WERI-Rb-1 (cell line): Measurements from ENCODE around the gene TIE1.

Experiments
- DNase-seq: peaks from one replicate; pipeline ENCODE4 v3.0.0-alpha.2; 2020
- H3K27ac ChIP-seq: fragments of 250-450 bp; sonication (Bioruptor Pico); 2 replicates; pipeline ENCODE4 v1.5.1; 2020; ENCODE audit warnings: mild to moderate bottlenecking, moderate library complexity
- H3K27me3 ChIP-seq: fragments of 250-450 bp; sonication (Bioruptor Pico); 2 replicates; pipeline ENCODE4 v1.5.1; 2021; ENCODE audit warnings: mild to moderate bottlenecking, low read depth, moderate library complexity; ENCODE audit not compliant: insufficient read depth, severe bottlenecking
- H3K36me3 ChIP-seq: fragments of 250-450 bp; sonication (Bioruptor Pico); 2 replicates; pipeline ENCODE4 v1.5.1; 2020; ENCODE audit warnings: mild to moderate bottlenecking, moderate library complexity
- H3K4me3 ChIP-seq: 2 replicates; pipeline ENCODE4 v1.5.1; 2011; ENCODE audit warnings: low read depth, mild to moderate bottlenecking, control low read depth, low read length
- H3K9me3 ChIP-seq: fragments of 250-450 bp; sonication (Bioruptor Pico); 2 replicates; pipeline ENCODE4 v1.5.1; 2021; ENCODE audit warnings: mild to moderate bottlenecking, moderate library complexity; ENCODE audit not compliant: severe bottlenecking
- TF ChIP-seq, protein P1 (sequence below): IDR thresholded peaks from 2 replicates; pipeline ENCODE4 v1.5.1; 2011; ENCODE audit warnings: low read depth, mild to moderate bottlenecking, control low read depth, inconsistent platforms, low read length

The TIE1 gene

DNA sequence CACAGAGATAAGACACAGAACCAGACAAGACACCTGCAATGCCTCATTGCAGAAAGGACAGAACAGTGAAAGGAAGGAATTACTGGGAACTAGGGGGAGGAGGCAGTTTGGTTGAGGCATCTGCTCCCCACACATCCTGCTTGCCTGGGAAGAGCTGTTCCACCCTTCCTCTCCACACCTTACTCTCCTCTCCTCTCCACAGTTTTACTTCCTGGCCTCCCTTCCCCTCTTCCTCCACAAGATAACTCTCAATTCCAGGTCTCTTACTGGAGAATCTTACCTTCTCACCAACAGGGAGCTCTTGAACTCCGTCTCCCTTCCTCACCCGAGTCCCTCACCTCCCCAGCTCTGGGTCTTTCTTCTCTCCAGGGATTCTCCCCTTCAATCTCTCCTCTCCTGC, 64.9 kb downstream of the TIE1 start:
- Histone ChIP-seq H3K27ac (no peak overlapping the region), H3K4me3 (no peak overlapping the region), H3K27me3 (no peaks in the 10 kb centered on the region), H3K36me3 (peaks cover 50% of the 10 kb centered on the region), H3K9me3 (no peaks in the 10 kb centered on the region)
- DNase-seq: no peak
- TF ChIP-seq, protein P1, sequence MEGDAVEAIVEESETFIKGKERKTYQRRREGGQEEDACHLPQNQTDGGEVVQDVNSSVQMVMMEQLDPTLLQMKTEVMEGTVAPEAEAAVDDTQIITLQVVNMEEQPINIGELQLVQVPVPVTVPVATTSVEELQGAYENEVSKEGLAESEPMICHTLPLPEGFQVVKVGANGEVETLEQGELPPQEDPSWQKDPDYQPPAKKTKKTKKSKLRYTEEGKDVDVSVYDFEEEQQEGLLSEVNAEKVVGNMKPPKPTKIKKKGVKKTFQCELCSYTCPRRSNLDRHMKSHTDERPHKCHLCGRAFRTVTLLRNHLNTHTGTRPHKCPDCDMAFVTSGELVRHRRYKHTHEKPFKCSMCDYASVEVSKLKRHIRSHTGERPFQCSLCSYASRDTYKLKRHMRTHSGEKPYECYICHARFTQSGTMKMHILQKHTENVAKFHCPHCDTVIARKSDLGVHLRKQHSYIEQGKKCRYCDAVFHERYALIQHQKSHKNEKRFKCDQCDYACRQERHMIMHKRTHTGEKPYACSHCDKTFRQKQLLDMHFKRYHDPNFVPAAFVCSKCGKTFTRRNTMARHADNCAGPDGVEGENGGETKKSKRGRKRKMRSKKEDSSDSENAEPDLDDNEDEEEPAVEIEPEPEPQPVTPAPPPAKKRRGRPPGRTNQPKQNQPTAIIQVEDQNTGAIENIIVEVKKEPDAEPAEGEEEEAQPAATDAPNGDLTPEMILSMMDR: no peak

DNA sequence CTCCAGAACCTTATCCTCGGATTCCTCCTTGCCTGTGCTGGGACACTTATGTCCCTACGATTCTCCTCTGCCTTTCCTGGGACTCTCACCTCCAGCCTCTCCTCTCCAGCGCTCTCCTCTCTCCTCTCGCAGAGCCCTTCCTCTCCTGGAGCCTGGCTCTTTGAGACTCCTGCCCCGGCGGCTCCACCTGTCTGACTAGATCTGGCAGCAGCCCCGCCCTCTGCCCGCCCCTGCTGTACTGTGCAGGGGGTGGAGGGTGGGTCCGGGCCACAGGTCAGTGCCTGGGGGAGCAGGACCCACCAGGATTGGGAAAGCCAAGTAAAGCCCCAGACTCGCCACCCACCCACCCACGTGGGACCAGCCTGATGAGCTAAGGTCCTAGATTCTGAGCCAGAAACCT, 65.4 kb downstream of the TIE1 start:
- no peaks in the 10 kb centered on the region for H3K9me3 ChIP-seq
- H3K36me3 ChIP-seq: peaks cover 48% of the 10 kb centered on the region
- TF ChIP-seq, protein P1: no peak
- H3K27me3 ChIP-seq: no peaks in the 10 kb centered on the region
- H3K4me3 ChIP-seq: no peak overlapping the region
- H3K27ac ChIP-seq: no peak overlapping the region
- DNase-seq: no peak

DNA sequence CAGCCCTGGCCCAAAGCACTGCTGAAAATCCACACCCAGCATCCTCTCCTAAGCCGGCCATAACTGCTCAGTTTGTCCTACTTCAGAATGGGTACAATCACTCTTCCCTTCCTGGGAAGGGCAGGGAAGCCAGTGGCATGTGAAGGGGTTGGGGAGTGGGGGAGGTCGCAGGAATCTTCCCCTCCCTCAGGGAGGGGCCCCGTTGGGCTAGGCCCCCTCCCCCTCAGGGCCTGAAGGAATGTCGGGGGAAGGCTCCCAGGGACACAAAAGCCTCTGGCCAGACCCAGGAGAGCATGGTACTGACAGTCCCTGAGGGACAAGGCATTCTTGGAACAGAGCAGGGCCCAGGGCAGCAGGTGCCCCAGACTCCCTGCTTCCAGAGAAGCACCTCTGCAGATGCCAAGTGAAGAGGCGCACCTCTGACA, 65.8 kb downstream of the TIE1 start:
- Histone ChIP-seq H3K36me3 (peaks cover 43% of the 10 kb centered on the region), H3K9me3 (no peaks in the 10 kb centered on the region), H3K4me3 (no peak overlapping the region), H3K27me3 (no peaks in the 10 kb centered on the region), H3K27ac (peak overlapping the region; percentile 89; the same call in 1 of the 2 replicates)
- DNase-seq: no peak
- TF ChIP-seq, protein P1: no peak

DNA sequence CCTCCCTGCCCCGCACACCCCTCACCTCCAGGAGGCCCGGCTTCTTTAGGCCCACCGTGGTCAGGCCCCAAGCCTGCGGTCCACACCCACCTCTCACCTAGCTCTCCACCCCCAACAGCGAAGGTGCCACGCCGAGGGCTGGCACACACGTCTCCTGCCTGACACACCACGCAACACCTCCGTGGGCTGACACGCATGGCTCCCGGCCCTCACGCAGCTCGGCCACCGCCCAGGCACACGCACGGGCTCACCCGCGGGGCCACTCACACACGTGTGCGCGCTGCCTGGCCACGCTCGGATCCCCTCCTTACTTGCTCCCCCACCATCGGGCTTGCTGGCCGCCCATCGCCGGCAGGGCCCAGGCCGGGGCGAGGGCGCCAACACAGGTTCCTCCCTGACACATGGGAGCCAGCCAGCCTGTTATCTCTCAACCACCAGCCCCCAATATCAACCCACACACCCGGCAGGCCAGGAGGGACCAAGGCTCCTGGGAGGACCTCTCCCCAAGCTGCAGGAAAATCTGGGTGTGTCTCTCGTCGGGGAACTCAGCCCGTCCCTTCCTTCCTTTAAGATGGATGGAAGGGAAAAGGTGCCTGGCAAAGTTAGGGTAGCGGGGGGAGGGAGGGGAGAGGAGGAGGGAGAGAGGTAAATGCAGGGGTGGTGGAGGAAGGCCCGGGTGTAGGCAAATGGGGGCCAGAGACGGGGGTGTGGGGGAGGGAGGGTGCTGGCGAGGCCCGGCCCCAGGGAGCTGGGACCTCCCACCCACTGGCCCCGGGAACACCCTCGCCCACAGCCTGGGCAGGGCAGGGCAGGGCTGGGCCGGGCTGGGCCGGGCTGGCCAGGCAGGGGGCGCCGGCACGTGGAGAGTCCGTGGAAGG, 66.5 kb downstream of the TIE1 start:
- Histone ChIP-seq H3K9me3 (no peaks in the 10 kb centered on the region), H3K27me3 (no peaks in the 10 kb centered on the region), H3K36me3 (peaks cover 37% of the 10 kb centered on the region), H3K4me3 (peak overlapping the region; percentile 66), H3K27ac (peak overlapping the region; percentile 89)
- TF ChIP-seq, protein P1: no peak
- no peak for DNase-seq

DNA sequence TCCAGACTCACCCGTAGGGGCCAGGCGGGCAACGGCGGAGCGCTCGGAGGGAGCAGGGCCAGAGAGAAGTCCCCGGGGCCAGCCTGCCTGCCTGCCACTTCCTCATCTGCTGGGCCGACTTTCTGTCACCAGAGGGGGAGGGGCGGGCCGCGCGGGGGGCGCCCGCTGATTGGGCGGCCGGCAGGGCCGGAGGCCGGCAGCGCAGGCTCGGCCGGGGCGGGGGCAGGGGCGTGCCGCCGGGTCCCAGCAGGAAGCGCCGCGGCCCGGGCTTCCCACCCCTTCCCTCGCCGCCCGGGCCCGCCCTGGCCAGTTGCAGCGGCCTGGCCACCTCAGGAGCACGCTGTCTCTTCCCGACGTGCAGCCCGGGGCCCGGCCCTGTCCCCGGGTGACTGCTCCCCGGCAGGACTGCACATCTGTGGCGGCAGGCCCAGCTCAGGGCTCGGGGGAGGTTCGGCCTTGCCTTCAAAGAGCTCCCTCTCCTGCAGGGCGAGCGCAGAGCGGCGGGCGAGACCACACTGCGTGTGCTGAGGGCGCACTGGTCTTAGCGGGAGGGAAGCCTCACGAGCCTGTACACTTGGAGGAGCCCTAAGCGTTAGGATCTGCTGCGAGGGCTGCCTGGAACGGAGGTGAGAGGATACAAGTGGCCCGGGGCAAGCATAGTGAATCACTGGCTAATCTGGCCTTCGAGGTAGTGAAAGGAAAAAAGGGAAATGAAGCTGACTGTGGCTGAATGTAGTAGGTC, 67.3 kb downstream of the TIE1 start, which contains the start of gene ELOVL1:
Gene ELOVL1 (minus strand): TSS at position 108 of the 742 bp plus-strand sequence. CDS start 2,402 bp downstream, outside the sequence.
- H3K9me3 ChIP-seq: no peaks in the 10 kb centered on the region
- TF ChIP-seq, protein P1: peak; percentile 55
- DNase-seq: peak; percentile 93
- H3K4me3 ChIP-seq: peak within 1 kb of the TSS; percentile 66
- H3K27ac ChIP-seq: peak within 1 kb of the TSS; percentile 89
- peaks cover 29% of the 10 kb centered on the region for H3K36me3 ChIP-seq
- no peaks in the 10 kb centered on the region for H3K27me3 ChIP-seq
